OCI-LY1 (cell line): Measurements from ENCODE around the gene RAB11A.

Experiments used
- CTCF ChIP-seq: fragments of 200-600 bp; sonication (generic), shearing (Covaris generic); IDR thresholded peaks from 2 replicates; pipeline ENCODE4 v1.5.1; 2017; ENCODE audit warnings: mild to moderate bottlenecking, antibody characterized with exemption, low read length, moderate library complexity, mixed read lengths
- EZH2 ChIP-seq: fragments of 200-600 bp; sonication (generic), shearing (Covaris generic); IDR thresholded peaks from 2 replicates; pipeline ENCODE4 v1.8.0; 2017; ENCODE audit warnings: borderline replicate concordance, mixed run types, mild to moderate bottlenecking, antibody characterized with exemption, low read length, moderate library complexity, mixed read lengths

- no peak for TF ChIP-seq CTCF
- no peak for TF ChIP-seq EZH2
Measured at GRCh38 chr15:65870889-65871533, 1.7 kb downstream of the RAB11A start.
